Esophagus muscularis mucosa (tissue), 3 donors: Measurements from ENCODE around the gene MAP3K1.

Experiments used
- POLR2A ChIP-seq: fragments of 450-650 bp; IDR thresholded peaks from one replicate; pipeline ENCODE4 v1.6.1; 2017; ENCODE audit warnings: antibody characterized with exemption, moderate library complexity, mild to moderate bottlenecking, low read depth
- POLR2AphosphoS5 ChIP-seq, 2 donors: sonication (generic); formaldehyde crosslinking; IDR thresholded peaks; one replicate each; pipeline ENCODE4 v1.6.1; 2017; ENCODE audit warnings: antibody characterized with exemption in 2 of 2
- TF ChIP-seq, protein P1 (sequence below), 3 experiments: fragments of 200-600 bp in 2 of 3; fragments of 450-650 bp in 1 of 3; sonication (generic) in 2 of 3; IDR thresholded peaks; one replicate each; pipeline ENCODE4 v1.5.1; 2017 to 2019; ENCODE audit warnings: antibody characterized with exemption in 3 of 3, mild to moderate bottlenecking in 2 of 3, moderate library complexity in 1 of 3

DNA sequence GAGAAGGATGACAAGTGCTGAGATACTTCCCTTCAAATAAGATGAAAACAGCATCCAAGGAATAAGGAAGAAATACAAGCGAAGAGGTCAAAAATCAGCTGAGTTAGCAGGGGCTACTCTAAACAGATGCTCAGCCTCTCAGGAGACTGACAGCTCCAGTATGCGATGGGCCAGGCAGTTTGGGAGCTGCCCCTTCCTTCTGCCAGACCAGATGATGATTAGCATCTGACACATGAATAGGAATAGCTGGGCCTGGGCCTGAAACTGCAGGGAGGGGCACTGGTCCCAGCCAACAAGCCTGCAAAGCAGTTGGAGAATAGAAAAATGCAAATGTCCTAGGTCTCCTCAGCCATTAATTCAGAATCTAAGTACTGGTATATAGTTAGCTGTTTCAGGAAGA is 13.1 kb upstream of the MAP3K1 start:
- TF ChIP-seq POLR2AphosphoS5 (IDR thresholded peaks at IDR 0.05) = no peak
- TF ChIP-seq, protein P1, sequence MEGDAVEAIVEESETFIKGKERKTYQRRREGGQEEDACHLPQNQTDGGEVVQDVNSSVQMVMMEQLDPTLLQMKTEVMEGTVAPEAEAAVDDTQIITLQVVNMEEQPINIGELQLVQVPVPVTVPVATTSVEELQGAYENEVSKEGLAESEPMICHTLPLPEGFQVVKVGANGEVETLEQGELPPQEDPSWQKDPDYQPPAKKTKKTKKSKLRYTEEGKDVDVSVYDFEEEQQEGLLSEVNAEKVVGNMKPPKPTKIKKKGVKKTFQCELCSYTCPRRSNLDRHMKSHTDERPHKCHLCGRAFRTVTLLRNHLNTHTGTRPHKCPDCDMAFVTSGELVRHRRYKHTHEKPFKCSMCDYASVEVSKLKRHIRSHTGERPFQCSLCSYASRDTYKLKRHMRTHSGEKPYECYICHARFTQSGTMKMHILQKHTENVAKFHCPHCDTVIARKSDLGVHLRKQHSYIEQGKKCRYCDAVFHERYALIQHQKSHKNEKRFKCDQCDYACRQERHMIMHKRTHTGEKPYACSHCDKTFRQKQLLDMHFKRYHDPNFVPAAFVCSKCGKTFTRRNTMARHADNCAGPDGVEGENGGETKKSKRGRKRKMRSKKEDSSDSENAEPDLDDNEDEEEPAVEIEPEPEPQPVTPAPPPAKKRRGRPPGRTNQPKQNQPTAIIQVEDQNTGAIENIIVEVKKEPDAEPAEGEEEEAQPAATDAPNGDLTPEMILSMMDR (IDR thresholded peaks at IDR 0.05) = no peak
- no peak for TF ChIP-seq POLR2A
